Right atrium auricular region (tissue), 2 donors: ENCODE results near the gene POC1A. TPM values are rescaled to one million over a fixed set of nuclear protein-coding genes. Genes with fewer than 3 reads are reported as not detected.

Experiments used
- DNase-seq: peaks from one replicate; pipeline ENCODE4 v3.0.0-alpha.2; 2019; ENCODE audit warnings: low spot score
- H3K27ac ChIP-seq, 2 donors: fragments of 200-600 bp; sonication (generic); 1 replicate in 1 of 2; 2 replicates in 1 of 2; pipeline ENCODE4 v1.5.1; 2016 to 2019
- H3K27me3 ChIP-seq, 2 donors: fragments of 200-600 bp; sonication (generic); one replicate each; pipeline versions ENCODE4 v1.5.1 to v1.6.0; 2017 to 2019
- H3K36me3 ChIP-seq: fragments of 200-600 bp; sonication (generic); one replicate; pipeline ENCODE4 v1.5.1; 2016
- H3K4me1 ChIP-seq, 2 donors: fragments of 200-600 bp; sonication (generic); one replicate each; pipeline versions ENCODE4 v1.5.1 to v1.6.0; 2017 to 2019
- H3K4me3 ChIP-seq, 2 donors: fragments of 200-600 bp; sonication (generic); 1 replicate in 1 of 2; 2 replicates in 1 of 2; pipeline ENCODE4 v1.5.1; 2017 to 2019; ENCODE audit warnings: mild to moderate bottlenecking in 1 of 2, moderate library complexity in 1 of 2
- H3K9me3 ChIP-seq, 2 donors: fragments of 200-600 bp; sonication (generic); one replicate each; pipeline ENCODE4 v1.5.1; 2019
- total RNA-seq, 2 donors: library from RNA; depleted of rRNA; stranded (reverse); fragments of >200 nt; gene quantifications; one replicate each; pipeline ENCODE4 v1.1.0, GENCODE V29; 2016
- TF ChIP-seq, protein P1 (sequence below), 2 donors: fragments of 200-600 bp; sonication (generic); IDR thresholded peaks; one replicate each; pipeline ENCODE4 v1.5.1; 2019; ENCODE audit warnings: antibody characterized with exemption in 2 of 2

Gene POC1A
- total RNA-seq, 2 donors from 2014 or later: 0.47 to 0.78 TPM

DNA sequence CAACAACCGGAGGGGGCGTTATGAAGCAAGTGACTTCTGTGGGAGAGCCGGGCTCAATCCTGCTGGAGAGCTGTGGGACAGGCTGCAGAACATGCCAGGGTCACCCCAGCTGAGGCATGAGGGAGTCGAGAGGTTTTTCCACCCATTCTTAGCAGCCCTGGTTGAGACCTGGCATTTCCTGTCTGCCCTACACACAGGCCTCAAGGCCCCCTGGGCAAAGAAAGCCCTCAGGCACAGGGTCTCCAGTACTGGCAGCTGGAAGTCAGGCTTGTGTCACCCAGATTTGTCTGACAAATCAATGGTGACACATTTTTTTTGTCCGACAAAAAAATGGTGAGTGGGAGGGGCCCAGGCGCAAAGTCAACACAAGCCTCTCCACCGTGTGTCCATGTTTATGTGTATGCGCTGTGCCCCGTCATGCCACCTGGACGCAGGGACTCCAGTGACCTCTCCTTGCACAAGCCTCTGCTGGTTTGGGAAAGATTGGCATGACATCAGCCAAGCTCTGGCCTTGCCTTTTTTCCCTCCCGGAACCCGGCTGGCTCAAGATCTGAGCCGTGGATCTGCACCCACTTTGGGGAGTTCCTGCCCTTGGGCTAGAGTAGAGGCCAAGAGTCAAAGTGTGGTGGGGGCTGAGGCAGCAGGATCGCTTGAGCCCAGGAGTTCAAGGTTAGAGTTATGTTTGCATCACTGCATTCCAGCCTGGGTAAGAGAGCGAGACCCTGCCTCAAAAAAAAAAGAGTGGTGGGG is 22.9 kb upstream of the POC1A start:
- Histone ChIP-seq H3K27me3 (no peaks in the 10 kb centered on the region), H3K4me3 (no peak overlapping the region), H3K9me3 (no peaks in the 10 kb centered on the region), H3K4me1 (no peaks in the 10 kb centered on the region), H3K36me3 (no peaks in the 10 kb centered on the region), H3K27ac (no peak overlapping the region)
- TF ChIP-seq, protein P1, sequence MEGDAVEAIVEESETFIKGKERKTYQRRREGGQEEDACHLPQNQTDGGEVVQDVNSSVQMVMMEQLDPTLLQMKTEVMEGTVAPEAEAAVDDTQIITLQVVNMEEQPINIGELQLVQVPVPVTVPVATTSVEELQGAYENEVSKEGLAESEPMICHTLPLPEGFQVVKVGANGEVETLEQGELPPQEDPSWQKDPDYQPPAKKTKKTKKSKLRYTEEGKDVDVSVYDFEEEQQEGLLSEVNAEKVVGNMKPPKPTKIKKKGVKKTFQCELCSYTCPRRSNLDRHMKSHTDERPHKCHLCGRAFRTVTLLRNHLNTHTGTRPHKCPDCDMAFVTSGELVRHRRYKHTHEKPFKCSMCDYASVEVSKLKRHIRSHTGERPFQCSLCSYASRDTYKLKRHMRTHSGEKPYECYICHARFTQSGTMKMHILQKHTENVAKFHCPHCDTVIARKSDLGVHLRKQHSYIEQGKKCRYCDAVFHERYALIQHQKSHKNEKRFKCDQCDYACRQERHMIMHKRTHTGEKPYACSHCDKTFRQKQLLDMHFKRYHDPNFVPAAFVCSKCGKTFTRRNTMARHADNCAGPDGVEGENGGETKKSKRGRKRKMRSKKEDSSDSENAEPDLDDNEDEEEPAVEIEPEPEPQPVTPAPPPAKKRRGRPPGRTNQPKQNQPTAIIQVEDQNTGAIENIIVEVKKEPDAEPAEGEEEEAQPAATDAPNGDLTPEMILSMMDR (IDR thresholded peaks at IDR 0.05): no peak
- DNase-seq: no peak

DNA sequence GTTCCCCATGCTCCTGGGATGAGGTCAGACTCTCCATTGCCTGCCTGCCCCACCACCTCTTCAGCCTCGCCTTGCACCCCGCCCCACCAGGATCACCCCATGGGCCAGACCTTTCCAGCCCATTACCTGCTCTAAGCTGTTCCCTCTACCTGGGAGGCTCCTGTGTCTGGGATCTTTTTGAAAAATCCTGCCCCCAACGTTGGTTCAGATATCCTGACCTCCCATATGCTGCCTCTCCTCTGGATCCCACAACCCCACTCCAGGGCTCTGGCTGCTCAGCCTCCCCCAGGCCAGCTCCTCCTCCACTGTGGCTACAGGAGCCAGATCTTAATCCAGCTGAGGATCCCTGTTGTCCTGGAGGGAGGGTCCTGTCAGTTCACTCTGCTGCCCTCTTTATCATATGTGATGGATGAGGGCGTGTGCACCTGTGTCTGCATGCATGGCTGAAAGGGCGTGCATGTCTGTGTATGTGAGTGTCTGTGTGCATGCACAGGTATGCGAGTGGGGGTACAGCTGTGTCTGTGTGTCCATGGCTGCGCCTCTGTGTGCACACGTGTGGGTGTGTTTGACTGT is 22.0 kb upstream of the POC1A start:
- H3K27ac ChIP-seq: no peak overlapping the region
- TF ChIP-seq, protein P1 (IDR thresholded peaks at IDR 0.05): no peak
- no peak overlapping the region for H3K4me3 ChIP-seq
- H3K4me1 ChIP-seq: no peaks in the 10 kb centered on the region
- DNase-seq: no peak
- H3K27me3 ChIP-seq: no peaks in the 10 kb centered on the region
- H3K36me3 ChIP-seq: no peaks in the 10 kb centered on the region
- no peaks in the 10 kb centered on the region for H3K9me3 ChIP-seq

DNA sequence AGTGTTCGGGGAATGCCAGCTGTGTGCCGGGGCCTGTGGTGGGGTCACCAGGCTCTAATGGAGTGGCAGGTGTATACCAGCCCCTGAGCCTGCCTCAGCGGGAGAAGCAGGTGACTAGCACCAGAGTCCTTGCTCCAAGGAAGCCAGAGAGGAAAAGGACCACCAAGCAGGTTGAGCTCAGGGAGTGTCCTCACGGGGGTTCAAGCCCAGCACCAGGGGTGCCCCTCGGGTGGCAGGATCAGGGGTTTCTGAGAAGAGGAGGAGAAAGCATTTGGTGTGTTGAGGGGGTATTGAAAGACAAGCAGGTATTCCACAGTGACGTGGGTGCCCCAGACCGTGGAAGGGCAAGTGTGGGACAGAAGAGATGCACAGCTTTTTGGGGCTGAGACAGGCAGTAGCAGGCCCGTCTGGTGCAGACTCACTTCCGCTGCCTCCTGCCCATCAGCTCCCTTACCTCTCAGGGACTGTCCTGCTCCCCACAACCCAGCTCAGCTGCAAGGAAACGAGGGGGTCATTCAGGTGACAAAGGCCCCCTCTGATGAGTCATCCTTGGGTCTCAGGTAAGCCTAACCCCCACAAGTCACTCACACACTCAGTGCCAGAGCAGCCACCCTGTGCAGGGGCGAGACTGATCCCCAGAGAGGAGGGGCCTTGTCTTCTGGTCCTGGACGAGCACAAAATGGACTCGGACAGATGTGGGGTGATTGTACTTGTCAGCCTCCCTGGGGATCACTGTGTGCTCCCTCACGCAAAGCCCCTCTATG is 21.4 kb upstream of the POC1A start:
- no peaks in the 10 kb centered on the region for H3K36me3 ChIP-seq
- no peak for DNase-seq
- no peak overlapping the region for H3K4me3 ChIP-seq
- no peaks in the 10 kb centered on the region for H3K27me3 ChIP-seq
- TF ChIP-seq, protein P1 (IDR thresholded peaks at IDR 0.05): no peak
- H3K9me3 ChIP-seq: no peaks in the 10 kb centered on the region
- no peak overlapping the region for H3K27ac ChIP-seq
- no peaks in the 10 kb centered on the region for H3K4me1 ChIP-seq

DNA sequence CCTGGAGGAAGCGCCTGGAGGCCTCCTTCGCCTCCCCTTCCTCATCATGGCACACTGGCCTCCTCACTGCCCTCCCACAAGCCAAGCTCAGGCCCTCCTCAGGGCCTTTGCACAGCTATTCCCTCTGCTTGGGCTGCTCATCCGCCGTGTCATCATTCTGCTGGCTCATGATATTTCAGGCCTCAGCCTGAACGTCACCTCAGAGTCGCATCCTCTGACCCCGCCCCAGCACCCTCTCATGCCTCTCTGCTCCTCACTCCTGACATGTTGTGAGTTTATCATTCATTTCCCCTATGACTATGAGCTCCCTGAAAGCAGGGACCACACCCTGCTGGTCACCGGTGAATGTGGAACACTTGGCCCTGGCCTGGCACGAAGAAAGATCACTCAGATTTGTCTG is 20.7 kb upstream of the POC1A start:
- Histone ChIP-seq H3K27ac (no peak overlapping the region), H3K36me3 (no peaks in the 10 kb centered on the region), H3K9me3 (no peaks in the 10 kb centered on the region), H3K4me1 (no peaks in the 10 kb centered on the region), H3K27me3 (no peaks in the 10 kb centered on the region), H3K4me3 (no peak overlapping the region)
- TF ChIP-seq, protein P1 (IDR thresholded peaks at IDR 0.05): no peak
- no peak for DNase-seq

DNA sequence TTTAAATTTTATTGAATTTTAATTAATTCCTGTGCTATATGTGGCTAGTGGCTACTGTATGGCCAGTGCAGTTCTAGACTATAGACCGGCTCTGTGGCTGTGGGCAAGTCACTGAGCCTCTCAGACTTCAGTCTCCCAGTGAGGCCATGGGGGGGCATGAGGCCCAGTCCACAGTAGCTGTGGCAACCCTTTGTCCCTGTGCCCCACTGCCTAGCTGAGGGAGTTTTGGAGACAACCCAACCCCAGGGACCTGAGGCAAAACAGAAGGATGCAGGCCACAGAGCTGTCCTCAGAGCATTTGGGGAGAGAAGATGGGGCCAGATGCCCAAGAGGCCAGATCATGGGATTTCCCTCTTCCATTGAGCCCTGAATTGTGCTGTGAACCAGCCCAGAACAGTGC is 18.9 kb upstream of the POC1A start:
- H3K4me3 ChIP-seq: no peak overlapping the region
- TF ChIP-seq, protein P1 (IDR thresholded peaks at IDR 0.05): no peak
- no peaks in the 10 kb centered on the region for H3K27me3 ChIP-seq
- no peak for DNase-seq
- H3K27ac ChIP-seq: no peak overlapping the region
- no peaks in the 10 kb centered on the region for H3K36me3 ChIP-seq
- H3K4me1 ChIP-seq: no peaks in the 10 kb centered on the region
- no peaks in the 10 kb centered on the region for H3K9me3 ChIP-seq
